Stimulated activated CD8-positive, alpha-beta memory T cell treated with anti-CD3 and anti-CD28 coated beads, Interleukin-12 subunit alpha, Interleukin-12 subunit beta, amount 100 ng/mL, for 1 hour (primary cell): ENCODE data around the gene TOP3B.
A peak's percentile ranks its signal among the peaks of the same experiment; 100 is the strongest.

Source experiments
- DNase-seq: peaks from one replicate; pipeline ENCODE4 v3.0.0-alpha.2; 2020; ENCODE audit warnings: low read depth

Gene TOP3B

DNA sequence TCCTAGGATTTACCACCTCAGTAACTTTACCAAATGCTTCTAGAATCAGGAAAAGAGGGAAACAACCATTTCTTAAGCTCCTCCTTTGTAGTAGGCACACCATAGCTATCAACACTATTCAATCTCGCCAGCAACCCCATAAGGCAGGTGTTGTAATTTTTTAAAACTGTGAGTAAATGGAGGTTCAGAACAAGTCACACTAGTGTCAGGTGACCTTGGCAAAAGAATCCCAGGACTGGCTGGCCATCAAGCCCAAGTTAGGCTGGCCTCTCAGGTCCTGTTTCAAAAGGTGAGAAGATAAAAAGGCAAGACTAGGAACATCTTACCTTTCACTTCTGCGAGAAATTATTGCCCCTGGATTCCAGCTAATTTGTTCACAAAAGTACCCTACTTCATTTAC is 713 bp downstream of the TOP3B start:
- DNase-seq = no peak

- DNase-seq = no peak
Measured at GRCh38 chr22:21980547-21980946, 2.0 kb downstream of the TOP3B start.

DNA sequence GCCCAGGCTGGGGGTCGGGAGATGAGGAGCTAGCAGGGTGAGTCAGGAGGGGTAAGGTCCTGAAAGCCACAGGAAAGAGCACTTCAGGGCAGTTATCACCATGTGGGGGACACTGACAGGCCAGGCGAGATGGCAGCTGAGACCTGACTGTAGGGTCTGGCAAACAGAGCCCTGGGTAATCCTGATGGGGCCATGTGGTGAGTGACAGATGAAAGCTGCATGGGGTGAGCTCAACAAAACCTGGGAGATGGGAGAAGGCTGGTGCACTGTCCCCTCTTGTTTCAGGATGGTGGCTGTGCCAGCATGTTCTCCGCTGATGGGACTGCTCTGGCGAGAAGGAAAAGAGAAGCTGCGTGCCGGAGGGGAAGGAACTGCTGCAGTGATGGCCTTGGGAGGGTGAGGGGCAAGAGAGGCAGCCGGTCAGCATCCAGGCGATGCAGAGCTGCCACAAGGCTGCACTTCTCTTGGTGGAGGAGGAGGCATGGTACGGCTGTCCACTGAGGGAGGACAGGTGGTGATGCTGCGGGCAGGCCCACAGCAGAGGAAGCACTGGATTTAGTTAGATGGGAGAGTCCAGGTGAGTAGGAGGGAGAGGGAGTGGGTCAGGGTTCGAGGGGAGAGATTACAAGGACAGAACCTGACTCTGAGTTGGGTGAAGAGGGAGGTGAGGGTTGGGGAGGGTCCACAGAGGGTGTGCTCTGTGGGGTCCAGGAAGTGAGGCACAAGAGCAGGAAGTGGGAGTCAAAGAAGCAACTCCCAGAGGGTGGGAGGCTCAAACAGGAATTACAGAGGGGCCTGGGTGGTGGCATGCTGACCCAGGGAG is 3.8 kb downstream of the TOP3B start:
- DNase-seq = no peak

GRCh38 chr22:21977814-21978213 is 4.8 kb downstream of the TOP3B start:
- DNase-seq = no peak

DNA sequence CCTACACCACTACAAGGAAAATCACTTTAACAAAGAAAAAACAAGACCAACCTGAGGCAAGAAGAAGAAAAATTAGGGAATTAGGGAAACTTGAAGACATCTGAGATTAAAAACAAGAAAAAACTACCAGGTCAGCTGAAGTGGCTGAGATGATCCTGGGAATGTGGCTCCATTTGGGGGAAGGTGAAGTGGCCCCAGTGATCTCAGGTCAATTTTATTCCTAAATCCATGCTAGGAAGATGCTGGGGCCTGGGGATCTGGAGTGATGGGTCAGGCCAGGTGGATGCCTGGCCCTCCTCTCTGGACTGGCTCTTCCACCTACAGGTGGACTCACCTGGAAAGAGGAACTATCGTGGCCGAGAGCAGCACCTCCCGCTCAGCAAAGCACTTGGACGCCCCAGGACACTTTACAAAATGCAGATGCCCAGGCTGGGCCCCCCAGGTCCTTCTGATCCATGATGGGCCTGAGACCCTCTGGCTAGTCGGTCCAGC is 6.7 kb downstream of the TOP3B start:
- no peak for DNase-seq

- DNase-seq = no peak
Measured at GRCh38 chr22:21975273-21975672, 7.3 kb downstream of the TOP3B start.

DNA sequence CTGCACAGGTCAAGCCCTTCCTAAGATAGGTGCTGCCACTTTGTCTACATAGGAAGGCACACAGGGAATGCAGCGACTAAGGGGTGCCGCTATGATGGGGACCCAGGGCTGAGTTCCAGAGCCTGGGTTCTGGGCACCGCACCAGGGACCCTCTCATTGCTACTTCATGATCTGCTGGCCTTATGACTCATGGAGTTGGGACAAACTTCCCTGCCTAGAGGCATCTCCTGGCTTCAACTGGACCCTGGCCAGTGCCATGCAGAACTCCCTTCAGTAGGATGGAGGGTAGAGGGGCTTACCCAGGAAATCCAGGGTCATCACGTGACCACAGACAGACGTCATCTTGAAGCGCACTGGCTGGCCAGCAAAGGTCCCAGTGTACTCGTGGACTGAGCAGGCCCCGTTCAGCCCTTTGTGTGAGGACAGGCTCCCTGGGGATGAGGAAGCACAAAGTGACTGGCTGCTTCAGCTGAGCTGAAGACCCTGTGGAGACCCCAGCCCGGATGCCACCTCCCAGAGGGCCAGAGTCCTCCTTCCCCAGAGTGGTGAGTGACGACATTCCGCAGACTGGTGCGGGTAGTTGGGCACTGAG is 8.4 kb downstream of the TOP3B start:
- DNase-seq = no peak

GRCh38 chr22:21972806-21973205 is 9.8 kb downstream of the TOP3B start:
- DNase-seq = no peak

DNA sequence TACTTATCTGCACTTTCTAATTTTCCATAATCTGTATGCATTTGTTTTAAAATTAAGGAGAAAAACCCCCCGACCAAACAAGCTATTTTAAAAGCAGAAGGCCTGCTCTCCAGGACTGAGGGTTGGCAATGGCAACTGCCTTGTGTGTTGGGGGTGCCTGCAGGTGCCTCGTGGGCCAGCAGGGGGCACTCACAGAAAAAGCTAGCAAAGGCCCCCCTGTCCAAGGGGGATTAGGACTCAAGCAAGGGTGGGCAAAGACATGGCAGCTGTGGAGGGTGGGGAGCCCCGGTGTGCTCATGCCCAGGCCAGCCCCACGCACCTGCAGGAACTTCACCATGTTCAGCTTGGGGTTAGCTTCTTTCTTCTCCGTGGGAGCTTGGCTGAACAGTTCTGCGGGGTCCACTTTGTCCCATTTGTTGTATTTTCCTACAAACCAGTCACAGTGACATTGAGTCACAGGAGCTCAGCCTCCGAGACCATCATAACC is 10.3 kb downstream of the TOP3B start:
- DNase-seq = peak; percentile 22

DNA sequence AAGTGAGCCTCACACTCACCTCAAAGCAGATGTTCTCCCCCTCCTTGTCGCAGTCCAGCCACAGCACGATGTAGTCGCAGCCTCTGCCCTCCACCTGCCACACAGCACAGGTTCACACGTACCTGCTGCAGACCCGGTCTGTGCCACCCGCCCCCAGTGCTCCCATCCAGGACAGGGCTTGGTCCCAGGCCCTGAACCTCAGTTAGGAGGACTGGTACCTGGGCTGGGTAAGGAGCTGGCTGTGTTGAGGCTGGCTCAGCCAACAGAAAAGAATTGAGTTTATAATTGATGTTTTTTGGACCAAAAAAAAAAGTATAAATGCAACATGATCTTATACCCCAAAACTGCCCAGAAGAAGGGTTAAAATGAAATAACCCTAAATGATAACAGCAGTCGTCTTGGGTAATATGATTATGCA is 10.7 kb downstream of the TOP3B start:
- no peak for DNase-seq

DNA sequence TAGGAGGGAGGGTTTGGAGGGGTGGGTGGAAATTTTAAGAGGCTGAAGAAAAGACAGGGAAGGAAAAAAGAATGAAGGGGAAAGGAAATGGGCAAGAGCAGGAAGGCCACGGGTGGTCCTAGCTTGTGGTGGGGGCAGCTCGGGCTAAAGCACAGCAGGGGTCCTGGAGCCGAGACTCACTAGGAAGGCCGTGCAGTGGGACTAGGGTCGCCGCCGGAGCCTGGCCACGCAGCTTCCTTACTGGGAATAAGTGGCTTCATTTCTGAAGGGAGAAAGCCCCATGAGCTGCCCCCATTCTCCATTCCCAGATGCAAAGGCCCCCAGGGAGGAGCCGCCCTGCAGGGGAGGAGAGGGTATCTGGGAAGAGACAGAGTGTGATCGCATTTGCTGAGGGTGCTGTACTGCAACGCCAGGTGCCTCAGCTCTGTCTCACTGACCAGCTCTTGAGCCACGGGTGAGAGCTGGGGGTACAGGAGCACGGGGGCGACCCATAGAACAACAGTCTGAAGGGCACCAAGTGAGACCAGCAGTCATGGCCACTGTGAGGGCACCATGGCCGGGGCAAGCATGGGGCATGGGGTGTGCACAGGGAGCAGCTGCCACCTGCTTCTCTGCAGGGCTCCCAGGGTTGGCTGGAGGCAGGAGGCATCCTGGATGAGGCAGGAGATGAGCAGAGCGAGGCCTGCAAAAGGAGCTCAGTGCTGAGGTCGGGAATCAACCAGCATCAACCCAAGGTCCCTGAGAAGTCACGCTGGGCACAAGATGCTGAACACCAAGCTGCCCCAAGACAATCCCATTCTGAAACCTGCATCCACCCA is 11.6 kb downstream of the TOP3B start:
- DNase-seq = no peak

DNA sequence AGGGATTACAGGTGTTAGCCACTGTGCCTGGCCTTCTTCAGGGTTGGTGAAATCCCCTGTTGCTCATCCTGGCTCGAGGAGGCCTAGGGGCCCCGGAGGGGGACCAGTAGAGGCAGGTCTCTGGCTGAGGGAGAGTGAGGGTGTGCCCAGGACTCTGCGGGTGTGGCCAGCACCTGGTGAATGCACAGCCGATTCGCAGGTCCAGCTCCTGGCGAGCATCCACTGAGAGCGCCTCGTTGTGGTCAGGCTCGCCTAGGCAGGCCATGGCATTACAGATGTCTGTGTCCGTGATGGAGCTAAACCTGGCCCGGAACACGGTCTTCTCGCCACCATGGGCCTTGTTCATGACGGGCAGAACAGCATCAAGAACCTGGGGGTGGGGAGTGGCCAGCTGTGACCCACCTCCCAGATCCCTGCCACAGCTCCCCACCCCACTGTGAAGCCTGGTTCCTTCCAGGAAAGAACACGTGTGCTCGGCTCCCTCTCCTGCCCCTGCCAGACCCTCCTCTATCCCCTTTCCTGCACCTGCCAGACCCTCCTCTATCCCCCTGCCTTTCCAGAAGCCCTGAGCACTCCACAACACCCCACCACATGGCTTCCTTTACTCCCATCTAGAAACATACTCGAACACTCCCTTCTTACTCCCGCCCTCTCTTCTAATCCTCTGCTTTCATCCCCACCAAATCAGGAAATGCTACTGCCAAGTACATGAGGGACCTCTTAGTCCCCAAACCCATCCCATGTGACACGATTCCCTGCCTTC is 12.4 kb downstream of the TOP3B start:
- DNase-seq = no peak

DNA sequence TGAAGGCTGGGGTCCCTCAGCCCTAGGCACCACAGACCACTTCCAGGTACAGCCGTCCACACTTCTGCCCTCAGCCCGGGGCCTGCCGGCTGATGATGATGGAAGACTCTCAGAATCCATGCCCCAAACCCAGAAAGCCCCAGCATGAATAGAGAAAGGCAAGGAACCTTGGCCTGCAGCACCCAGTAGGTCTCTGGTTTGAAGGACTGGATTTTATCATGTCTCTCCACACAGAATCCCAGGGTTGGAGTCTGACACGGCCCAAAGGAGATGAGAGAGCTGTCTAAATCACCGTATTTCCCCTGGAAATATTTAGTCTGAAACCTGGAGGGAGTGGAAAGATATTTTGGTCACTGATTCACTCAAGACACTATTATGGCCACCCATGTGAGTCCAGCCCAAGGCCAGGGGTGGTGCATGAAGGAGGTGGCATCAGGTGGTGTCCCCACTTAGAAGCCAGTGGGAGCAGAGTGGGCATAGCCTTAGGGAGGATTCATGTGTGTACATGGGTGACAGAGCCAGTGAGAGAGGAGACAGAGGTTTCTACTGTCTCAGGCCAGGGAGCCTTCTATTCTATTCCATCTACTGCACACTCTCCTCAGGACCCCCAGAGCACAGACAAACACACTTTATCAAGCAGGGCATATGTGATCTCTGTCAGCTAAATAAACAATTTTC is 14.0 kb downstream of the TOP3B start:
- DNase-seq = no peak

GRCh38 chr22:21967693-21968271 is 14.8 kb downstream of the TOP3B start:
- DNase-seq = no peak

GRCh38 chr22:21966643-21967516 is 15.7 kb downstream of the TOP3B start:
- DNase-seq = no peak

DNA sequence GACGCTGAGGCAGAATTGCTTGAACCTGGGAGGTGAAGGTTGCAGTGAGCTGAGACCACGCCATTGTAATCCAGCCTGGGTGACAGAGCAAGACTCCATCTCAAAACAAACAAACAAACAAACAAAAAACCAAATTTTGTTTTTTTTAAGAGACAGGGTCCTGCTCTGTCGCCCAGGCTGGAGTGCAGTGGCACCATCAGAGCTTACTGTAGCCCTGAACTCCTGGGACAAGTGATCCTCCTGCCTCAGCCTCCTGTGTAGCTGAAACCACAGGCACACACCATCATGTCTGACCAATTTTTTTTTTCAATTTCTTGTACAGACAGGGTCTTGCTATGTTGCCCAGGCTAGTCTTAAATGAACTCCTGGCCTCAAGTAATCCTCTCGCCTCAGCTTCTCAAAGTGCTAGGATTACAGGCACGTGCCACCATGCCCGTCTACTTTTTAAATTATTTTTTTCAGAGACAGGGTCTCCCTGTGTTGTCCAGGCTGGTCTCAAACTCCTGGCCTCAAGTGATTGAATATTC is 16.8 kb downstream of the TOP3B start:
- no peak for DNase-seq

- no peak for DNase-seq
Measured at GRCh38 chr22:21964918-21965484, 17.6 kb downstream of the TOP3B start.

DNA sequence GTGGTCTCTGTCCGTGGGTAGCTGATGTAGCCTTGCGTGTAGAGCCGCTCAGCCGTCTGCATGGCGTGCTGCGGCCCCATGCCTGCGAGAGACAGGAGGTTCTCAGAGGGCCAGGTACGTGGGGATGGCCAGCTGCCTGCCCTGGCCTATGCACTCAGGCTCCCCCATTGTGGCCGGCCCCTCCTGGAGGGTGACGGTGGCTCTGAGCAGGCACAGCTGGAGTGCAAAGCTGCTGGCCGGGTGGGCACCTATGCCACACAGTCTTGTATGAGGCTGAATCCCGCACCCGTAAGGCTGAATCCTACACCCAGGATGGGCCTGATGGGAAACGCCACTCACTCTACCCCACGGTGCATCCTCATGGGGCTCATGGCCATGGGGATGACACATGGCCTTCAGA is 18.4 kb downstream of the TOP3B start:
- DNase-seq = no peak

GRCh38 chr22:21963790-21964211 is 18.8 kb downstream of the TOP3B start:
- DNase-seq = no peak
